HepG2 (cell line): ENCODE measurements around the gene BAIAP2L2. TPM values are rescaled to one million over a fixed set of nuclear protein-coding genes. Genes with fewer than 3 reads are reported as not detected.
A peak's percentile ranks its signal among the peaks of the same experiment; 100 is the strongest.

ENCODE experiments used
- AKAP8 ChIP-seq: sonication (generic); formaldehyde crosslinking; IDR thresholded peaks from 2 replicates; pipeline ENCODE4 v1.5.1; 2020; ENCODE audit warnings: mild to moderate bottlenecking, missing genetic modification reagents
- BATF2 ChIP-seq: sonication (generic); formaldehyde crosslinking; IDR thresholded peaks from 2 replicates; pipeline ENCODE4 v1.8.0; 2022; ENCODE audit warnings: mild to moderate bottlenecking, missing genetic modification reagents, moderate library complexity
- CBX2 ChIP-seq, 2 experiments: fragments of 200-600 bp in 1 of 2; sonication (generic); formaldehyde crosslinking in 1 of 2; IDR thresholded peaks; 2 replicates each; pipeline versions ENCODE4 v1.7.0 to v1.8.1; 2018 to 2022; ENCODE audit warnings: low read depth in 2 of 2, low read length in 1 of 2, mild to moderate bottlenecking in 1 of 2, missing genetic modification reagents in 1 of 2
- CTCF ChIP-seq: sonication (generic); formaldehyde crosslinking; IDR thresholded peaks from 2 replicates; pipeline ENCODE4 v1.5.0; 2020; ENCODE audit warnings: mild to moderate bottlenecking, missing genetic modification reagents, moderate library complexity
- GTF2F1 ChIP-seq: fragments of 150-350 bp; IDR thresholded peaks from 2 replicates; pipeline ENCODE4 v1.6.1; 2014; ENCODE audit warnings: low read length
- HNRNPL ChIP-seq: fragments of 200-400 bp; formaldehyde crosslinking; IDR thresholded peaks from 2 replicates; pipeline ENCODE4 v1.6.1; 2017; ENCODE audit warnings: mild to moderate bottlenecking, low read depth, low read length
- HOMEZ ChIP-seq: IDR thresholded peaks from 2 replicates; pipeline ENCODE4 v1.6.1; 2016; ENCODE audit warnings: low read depth
- HOXA3 ChIP-seq: sonication (generic); formaldehyde crosslinking; IDR thresholded peaks from 2 replicates; pipeline ENCODE4 v1.5.0; 2020; ENCODE audit warnings: missing genetic modification reagents
- KAT7 ChIP-seq: IDR thresholded peaks from 2 replicates; pipeline ENCODE4 v1.6.1; 2018; ENCODE audit warnings: borderline replicate concordance, missing compliant biosample characterization
- KDM5A ChIP-seq: fragments of 200-600 bp; sonication (generic); IDR thresholded peaks from 2 replicates; pipeline ENCODE4 v1.7.0; 2018; ENCODE audit warnings: antibody characterized with exemption, mild to moderate bottlenecking, low read length, borderline replicate concordance
- MXD4 ChIP-seq: IDR thresholded peaks from 2 replicates; pipeline ENCODE4 v1.6.1; 2016; ENCODE audit warnings: mild to moderate bottlenecking, missing biosample characterization, missing genetic modification reagents
- NCOA1 ChIP-seq: sonication (generic); formaldehyde crosslinking; IDR thresholded peaks from 2 replicates; pipeline ENCODE4 v1.9.0; 2021; ENCODE audit warnings: missing genetic modification reagents
- NCOA2 ChIP-seq: sonication (generic); formaldehyde crosslinking; IDR thresholded peaks from 2 replicates; pipeline ENCODE4 v1.8.0; 2022; ENCODE audit warnings: inconsistent platforms
- NFATC3 ChIP-seq: sonication (generic); formaldehyde crosslinking; IDR thresholded peaks from 2 replicates; pipeline ENCODE4 v1.5.1; 2020; ENCODE audit warnings: mild to moderate bottlenecking, missing genetic modification reagents
- NFE2L2 ChIP-seq: fragments of 150-350 bp; IDR thresholded peaks from 2 replicates; pipeline ENCODE4 v1.6.1; 2014; ENCODE audit warnings: low read length
- PAF1 ChIP-seq: IDR thresholded peaks from 2 replicates; pipeline ENCODE4 v1.6.1; 2016; ENCODE audit warnings: missing genetic modification reagents, missing compliant biosample characterization
- RCOR2 ChIP-seq: IDR thresholded peaks from 2 replicates; pipeline ENCODE4 v1.6.1; 2016; ENCODE audit warnings: missing biosample characterization, missing genetic modification reagents
- RXRA ChIP-seq: sonication (generic); formaldehyde crosslinking; IDR thresholded peaks from 2 replicates; pipeline ENCODE4 v1.5.1; 2020; ENCODE audit warnings: missing genetic modification reagents
- SIX4 ChIP-seq: sonication (generic); formaldehyde crosslinking; IDR thresholded peaks from 2 replicates; pipeline ENCODE4 v1.4.0; 2020; ENCODE audit warnings: missing genetic modification reagents
- SP4 ChIP-seq: sonication (generic); formaldehyde crosslinking; IDR thresholded peaks from 2 replicates; pipeline ENCODE4 v1.8.1; 2023; ENCODE audit warnings: mild to moderate bottlenecking, missing genetic modification reagents
- TCF7L2 ChIP-seq: IDR thresholded peaks from 2 replicates; pipeline ENCODE4 v1.6.1; 2011; ENCODE audit warnings: mild to moderate bottlenecking, low read depth, low read length, moderate library complexity
- TFAP4 ChIP-seq: sonication (generic); IDR thresholded peaks from 2 replicates; pipeline ENCODE4 v1.6.1; 2016; ENCODE audit warnings: low read depth, borderline replicate concordance
- ZKSCAN8 ChIP-seq: IDR thresholded peaks from 2 replicates; pipeline ENCODE4 v1.6.1; 2016; ENCODE audit warnings: borderline replicate concordance, missing genetic modification reagents, missing compliant biosample characterization
- ZNF232 ChIP-seq: sonication (generic); formaldehyde crosslinking; IDR thresholded peaks from 2 replicates; pipeline ENCODE4 v1.4.0; 2020; ENCODE audit warnings: missing genetic modification reagents, borderline replicate concordance
- ZNF530 ChIP-seq: sonication (generic); formaldehyde crosslinking; IDR thresholded peaks from 2 replicates; pipeline ENCODE4 v1.5.0; 2020; ENCODE audit warnings: low read depth, mild to moderate bottlenecking, missing genetic modification reagents
- ZNF558 ChIP-seq: sonication (generic); formaldehyde crosslinking; IDR thresholded peaks from 2 replicates; pipeline ENCODE4 v1.9.0; 2022; ENCODE audit warnings: mild to moderate bottlenecking, missing genetic modification reagents, borderline replicate concordance
- ZNF782 ChIP-seq: sonication (generic); formaldehyde crosslinking; IDR thresholded peaks from 2 replicates; pipeline ENCODE4 v1.4.0; 2020; ENCODE audit warnings: missing genetic modification reagents, mild to moderate bottlenecking, borderline replicate concordance
- ZNF879 ChIP-seq: sonication (generic); formaldehyde crosslinking; IDR thresholded peaks from 2 replicates; pipeline ENCODE4 v1.8.1; 2023; ENCODE audit warnings: missing genetic modification reagents
- ZSCAN31 ChIP-seq: sonication (generic); formaldehyde crosslinking; IDR thresholded peaks from 2 replicates; pipeline ENCODE4 v1.5.0; 2020; ENCODE audit warnings: low read depth, mild to moderate bottlenecking, missing genetic modification reagents
- polyA plus RNA-seq, 8 experiments: library from polyadenylated mRNA; depleted of rRNA in 3 of 8; stranded (reverse) in 7 of 8; unstranded in 1 of 8; fragments of >200 nt; fragmentation: Illumina TruSeq in 4 of 8; extraction: Trizol in 4 of 8; gene quantifications; 2 replicates each; pipeline versions ENCODE4 v1.2.1 to v1.2.3, GENCODE V29; 2011 to 2016; ENCODE audit warnings: low read depth in 4 of 8, missing spikeins in 1 of 8, mixed read lengths in 1 of 8; ENCODE audit not compliant: insufficient read depth in 1 of 8
- total RNA-seq, 5 experiments: library from RNA; depleted of rRNA; stranded (reverse); fragments of >200 nt; fragmentation: Illumina TruSeq; extraction: Trizol; gene quantifications; 2 replicates each; pipeline ENCODE4 v1.2.3, GENCODE V29; 2016; ENCODE audit warnings: low read depth in 1 of 5

Gene BAIAP2L2
- total and polyA plus RNA-seq, 2 of the 13 experiments (the other 11 are each of a cell fraction or from before 2014, with no cell fraction given) = 4.4 to 7.5 TPM

GRCh38 chr22:38111925-38112355 lies 1.5 kb upstream of the BAIAP2L2 start (continued):
- TF ChIP-seq HNRNPL = peak; percentile 85
- TF ChIP-seq PAF1 (CRISPR knock-in tag) = no peak
- 0 out of 2 replicates have a peak, but pooled peaks have one; percentile 9 for TF ChIP-seq HOXA3 (CRISPR knock-in tag)
- TF ChIP-seq CTCF (CRISPR knock-in tag) = no peak
- TF ChIP-seq GTF2F1 = no peak
- TF ChIP-seq KDM5A = no peak
- TF ChIP-seq SP4 (CRISPR knock-in tag) = no peak
- 0 out of 2 replicates have a peak, but pooled peaks have one; percentile 46 for TF ChIP-seq RXRA (CRISPR knock-in tag)
- no peak for TF ChIP-seq ZNF558 (CRISPR knock-in tag)
- no peak for TF ChIP-seq HOMEZ
- no peak for TF ChIP-seq BATF2
- TF ChIP-seq ZKSCAN8 (CRISPR knock-in tag) = no peak
- no peak for TF ChIP-seq NFE2L2
- no peak for TF ChIP-seq SIX4 (CRISPR knock-in tag)
- TF ChIP-seq NFATC3 (CRISPR knock-in tag) = no peak
- TF ChIP-seq ZSCAN31 (CRISPR knock-in tag) = no peak
- TF ChIP-seq NCOA1 (CRISPR knock-in tag) = no peak
- TF ChIP-seq ZNF879 (CRISPR knock-in tag) = no peak
- TF ChIP-seq AKAP8 (CRISPR knock-in tag) = 0 out of 2 replicates have a peak, but pooled peaks have one; percentile 37
- no peak for TF ChIP-seq ZNF232
- TF ChIP-seq CBX2 (IDR thresholded peaks at IDR 0.05; ENCODE audit: low read depth, low read length) = no peak
- TF ChIP-seq CBX2 (CRISPR knock-in tag; IDR thresholded peaks at IDR 0.05; ENCODE audit: low read depth) = no peak
- no peak for TF ChIP-seq MXD4 (CRISPR knock-in tag)
- 0 out of 2 replicates have a peak, but pooled peaks have one; percentile 30 for TF ChIP-seq TFAP4
- no peak for TF ChIP-seq NCOA2
- no peak for TF ChIP-seq KAT7 (CRISPR knock-in tag)
- no peak for TF ChIP-seq ZNF782 (CRISPR knock-in tag)
- TF ChIP-seq ZNF530 = no peak
- TF ChIP-seq RCOR2 (CRISPR knock-in tag) = no peak
- no peak for TF ChIP-seq TCF7L2
